ENCODE measurements around the gene NMU.

GRCh38 chr4:55617587-55618197, 18.4 kb downstream of the NMU start:
- TF ChIP-seq CTCF (IDR thresholded peaks at IDR 0.05 in 4 of 5, conservative IDR thresholded peaks at IDR 0.05 in 1 of 5) (no peak), POLR2A (IDR thresholded peaks at IDR 0.05) (no peak)
